Right forelimb (tissue), 1 donor: ENCODE measurements around the gene VWA8.

ENCODE experiments used
- DNase-seq: peaks from one replicate; pipeline ENCODE4 v3.0.0-alpha.2; 2018

The VWA8 gene

DNA sequence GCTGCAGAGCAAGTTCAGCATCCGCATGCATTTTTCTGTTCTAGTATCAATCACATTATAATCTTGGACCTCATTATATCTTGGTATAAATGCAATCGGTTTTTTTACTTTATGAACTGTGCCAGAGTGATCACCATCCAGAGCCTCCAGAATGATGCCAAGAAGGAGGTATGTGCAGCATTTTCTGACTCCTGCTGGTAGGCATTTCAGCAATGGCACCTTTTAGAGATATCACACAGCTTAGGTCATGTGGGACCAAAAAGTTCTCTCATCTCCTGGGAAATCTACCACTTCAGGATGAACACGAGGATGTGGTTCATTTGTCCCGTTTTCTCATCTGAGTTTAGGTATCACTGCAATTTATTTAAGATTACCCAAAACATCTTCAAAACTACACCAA, 220.4 kb downstream of the VWA8 start:
- DNase-seq: no peak

DNA sequence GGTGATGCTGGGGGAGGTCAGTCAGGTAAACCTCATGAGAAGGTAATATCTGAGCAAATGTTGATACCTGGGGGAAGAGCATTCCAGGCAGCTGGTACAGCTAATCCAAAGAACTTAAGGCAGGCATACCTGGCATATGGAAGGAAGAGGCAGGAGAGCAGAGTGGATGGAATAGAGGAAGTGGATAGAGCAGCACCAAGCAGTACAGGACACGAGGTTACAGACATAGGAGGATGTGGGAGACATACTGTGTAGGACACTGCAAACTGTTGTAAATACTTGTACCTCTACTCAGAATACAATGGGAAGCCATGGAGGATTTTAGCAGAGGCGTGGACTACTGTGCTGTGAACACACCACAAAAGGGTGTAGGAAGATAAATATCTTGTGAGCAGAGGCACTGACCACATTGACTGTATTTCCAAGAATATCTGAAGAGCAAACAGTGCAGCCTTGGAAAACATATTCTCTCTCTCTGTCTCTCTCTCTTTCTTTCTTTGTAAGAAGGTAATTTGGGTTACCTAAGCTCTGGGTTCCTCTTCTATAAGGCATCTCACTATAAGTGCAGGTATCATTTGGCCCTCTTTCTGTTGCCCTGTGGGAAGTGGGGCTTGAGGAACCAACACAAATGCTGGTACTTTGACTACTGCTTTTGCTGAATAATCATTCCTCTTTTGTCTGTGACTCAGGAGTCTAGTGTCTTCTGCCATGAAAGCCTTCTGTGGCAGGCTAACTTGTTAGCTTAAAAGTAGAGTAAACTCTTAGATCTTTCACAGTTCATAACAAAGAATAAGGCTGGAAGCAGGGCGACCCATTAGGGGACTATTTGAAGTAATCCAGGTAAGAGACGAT, 238.0 kb downstream of the VWA8 start:
- DNase-seq: no peak

DNA sequence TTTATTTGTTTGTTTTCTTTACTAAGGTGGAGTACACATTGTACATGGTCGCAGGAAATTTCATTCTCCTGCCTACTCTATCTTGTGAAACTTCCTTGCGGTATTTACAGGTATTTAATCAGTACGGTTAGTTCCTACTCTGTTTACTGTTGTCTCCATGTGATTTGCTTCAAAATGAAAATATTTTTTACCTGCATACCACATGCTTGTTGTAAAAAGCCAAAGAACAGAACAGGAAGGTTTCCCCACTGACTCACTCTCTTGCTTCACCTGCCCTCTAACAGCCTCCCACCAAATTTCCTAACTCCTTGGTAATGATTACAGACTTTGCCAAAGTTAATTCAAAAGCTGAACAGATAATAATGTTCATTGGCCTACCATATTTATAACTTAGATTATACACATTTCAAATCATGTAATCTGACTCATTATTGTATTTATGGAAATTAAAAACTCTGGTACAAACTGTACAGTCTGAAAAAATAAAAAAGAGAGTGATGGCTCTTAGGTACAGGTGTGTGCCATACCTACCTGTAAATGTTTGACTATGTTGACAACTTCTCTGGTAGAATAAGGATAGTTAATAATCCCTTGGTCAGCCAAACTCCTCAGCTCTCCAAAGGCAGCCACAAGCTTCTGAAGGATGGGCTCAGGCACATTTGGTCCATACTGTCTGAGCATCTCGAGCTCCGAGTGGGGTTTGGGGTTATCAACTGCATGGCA, 239.9 kb downstream of the VWA8 start:
- no peak for DNase-seq

DNA sequence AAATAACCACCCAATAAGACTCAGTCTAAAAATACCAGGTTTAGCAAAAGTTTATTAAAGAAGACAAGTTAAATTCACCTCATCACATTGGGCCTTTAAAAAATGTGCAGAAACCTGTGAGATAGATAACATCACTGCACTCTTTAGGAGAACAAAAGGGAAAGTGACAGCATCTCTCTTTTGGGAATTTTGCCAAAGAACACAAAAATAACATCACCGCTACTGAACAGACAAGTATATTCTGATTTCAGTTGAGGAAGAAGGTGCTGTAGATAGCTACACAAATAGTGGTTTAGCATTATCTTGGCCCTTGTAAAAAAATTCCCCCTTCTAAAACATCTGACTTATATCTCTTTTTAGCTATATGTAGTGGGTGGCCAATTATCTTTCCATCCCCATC, 244.7 kb downstream of the VWA8 start:
- DNase-seq: no peak

DNA sequence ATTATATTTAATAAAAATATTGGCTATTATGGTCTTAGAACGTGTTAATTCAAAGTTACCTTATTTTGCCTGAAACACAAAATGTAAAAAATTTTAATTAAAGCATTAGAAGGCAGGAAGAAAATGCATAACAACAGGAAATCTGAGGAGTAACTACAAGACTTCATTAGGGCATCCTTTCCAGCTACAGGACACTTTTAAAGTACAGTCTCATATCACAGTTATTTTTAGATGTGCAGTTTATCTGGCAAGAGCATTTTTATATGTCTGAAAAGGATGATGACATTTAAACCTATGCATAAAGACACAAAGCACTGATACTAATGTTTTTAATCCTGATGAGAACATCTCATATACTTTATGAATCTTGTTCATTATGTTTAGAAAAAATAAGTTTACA, 247.5 kb downstream of the VWA8 start:
- no peak for DNase-seq

DNA sequence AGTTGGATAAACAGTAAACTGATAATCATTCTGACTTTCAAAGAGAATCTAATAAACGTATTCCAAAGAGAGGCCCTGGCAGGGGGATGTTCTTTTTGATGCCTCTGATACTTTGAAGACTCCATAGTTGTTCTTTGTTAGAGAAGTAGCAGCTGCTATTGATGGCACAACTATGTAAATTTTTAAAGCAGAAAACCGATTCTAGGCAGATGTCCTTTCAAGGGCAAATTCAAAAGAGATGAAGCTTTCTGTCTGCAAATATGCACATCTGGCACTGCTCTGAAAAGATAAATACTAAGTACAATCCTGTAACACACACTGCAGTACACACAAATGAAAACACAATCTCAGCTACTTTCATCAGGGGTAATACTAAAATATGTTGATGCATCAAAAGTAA, 250.1 kb downstream of the VWA8 start:
- no peak for DNase-seq

DNA sequence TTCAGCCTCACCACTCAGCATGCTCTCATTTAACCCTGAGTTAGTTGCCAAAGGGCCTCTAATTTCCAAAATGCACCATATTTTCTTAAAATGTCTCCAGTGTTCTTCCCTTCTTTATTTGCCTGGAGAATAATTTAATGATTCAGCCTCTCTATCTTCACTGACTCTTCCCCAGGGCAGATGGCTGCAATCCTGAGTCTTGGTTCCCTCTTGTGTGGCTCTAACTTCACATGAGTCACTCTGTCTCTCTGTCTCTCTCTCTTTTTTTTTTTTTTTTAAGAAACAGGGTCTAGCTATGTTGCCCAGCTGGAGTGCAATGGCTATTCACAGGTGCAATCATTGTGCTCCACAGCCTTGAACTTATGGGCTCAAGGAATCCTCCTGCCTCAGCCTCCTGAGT, 251.4 kb downstream of the VWA8 start:
- DNase-seq: no peak

DNA sequence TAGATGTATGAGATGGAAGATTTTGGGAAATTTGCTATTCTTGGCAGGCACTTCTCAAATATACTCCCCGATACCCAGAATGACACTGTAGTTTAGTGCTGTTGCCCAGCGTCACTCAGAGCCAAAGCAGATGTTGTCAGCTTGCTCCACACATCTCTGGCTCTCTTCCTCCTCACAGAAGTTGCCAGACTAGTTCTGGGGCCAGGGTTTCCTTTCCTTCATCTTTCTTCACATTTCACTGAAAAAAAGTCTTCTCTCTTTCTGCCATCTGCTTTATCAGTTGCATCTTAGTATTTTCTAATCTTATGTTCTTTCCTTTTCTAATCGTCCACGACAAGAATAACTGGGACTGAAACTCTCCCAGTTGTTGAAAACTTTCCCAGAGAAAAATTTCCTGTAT, 252.2 kb downstream of the VWA8 start:
- no peak for DNase-seq

DNA sequence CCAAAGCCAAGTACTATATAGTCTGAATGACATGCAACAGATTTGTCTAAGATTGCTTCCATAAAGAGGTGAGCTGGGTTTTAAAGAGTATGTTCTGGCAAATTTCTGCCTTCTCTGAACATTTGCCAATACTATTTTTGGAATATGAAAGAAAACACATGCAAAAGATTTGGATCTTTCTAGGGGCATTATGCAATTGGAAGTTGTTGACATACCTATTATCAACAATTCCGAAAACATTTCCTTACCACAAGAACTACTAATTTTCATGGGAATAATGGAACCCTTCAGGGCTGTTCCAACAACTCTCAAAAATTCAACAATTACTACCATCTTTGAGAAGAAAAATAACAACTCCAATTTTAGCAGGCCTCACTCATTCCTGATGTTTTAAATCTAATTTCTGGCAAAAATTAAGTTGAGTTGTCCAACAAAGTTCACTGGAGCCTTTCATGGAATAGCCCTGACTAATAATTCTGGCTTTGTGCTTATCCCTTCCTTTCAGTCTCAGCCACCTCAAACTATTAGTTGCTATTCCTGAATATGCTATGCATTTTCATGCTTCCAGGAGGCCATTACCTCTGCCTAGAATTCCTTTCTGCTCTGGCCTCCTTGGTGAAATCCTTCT, 253.6 kb downstream of the VWA8 start:
- no peak for DNase-seq

DNA sequence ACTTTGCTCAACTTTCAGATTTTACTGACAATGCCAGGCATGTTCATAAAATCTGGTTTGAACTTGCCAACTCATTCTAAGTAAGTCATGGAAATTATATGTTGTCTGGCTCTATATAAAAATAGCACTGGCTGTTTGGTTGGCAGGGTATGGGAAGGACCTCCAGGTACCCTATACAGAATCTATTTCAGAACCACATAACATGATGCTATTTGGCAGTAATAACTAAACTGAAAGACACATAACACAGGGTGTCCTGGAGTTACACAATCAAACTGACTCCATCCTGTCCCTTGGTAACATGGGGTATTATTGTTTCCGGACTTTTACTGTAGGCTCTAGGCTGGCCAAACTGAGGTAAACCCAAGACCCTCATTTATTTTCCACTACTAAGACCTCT, 254.8 kb downstream of the VWA8 start:
- DNase-seq: no peak

DNA sequence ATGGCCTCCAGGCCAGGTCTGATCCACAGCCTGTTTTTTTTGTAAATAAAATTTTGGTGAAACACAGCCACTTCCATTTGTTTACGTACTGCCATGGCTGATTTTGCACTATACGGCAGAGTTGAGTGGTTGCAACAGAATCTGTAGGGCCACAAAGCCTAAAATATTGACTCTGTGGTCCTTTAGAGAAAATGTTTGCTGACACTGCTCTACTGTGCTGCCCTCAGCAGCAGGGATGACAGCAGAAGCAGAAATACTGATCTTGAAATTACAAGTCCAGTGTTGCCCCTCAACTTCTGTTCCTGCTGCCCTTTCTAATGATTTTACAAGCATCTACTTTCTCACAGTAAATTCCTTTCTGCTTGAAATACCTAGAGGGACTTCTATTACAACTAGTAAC, 258.4 kb downstream of the VWA8 start:
- no peak for DNase-seq

DNA sequence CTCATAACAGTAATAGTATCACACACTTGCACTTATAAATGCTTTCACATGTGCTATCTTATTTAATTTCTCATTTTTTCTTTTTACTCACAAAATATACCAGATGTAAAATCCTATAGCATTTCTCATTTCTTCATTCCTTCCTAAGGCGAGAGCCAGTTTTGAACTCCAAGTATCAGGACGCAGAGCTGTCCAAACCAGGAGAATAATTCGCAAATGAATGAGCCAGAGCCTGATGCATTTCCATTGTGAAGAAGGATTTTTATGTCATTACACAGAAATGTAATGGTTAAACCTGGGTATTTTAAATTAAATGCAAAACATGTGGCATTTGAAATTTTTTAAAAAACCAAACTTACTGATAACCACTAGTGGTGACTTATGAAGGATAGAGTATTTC, 259.2 kb downstream of the VWA8 start:
- no peak for DNase-seq

DNA sequence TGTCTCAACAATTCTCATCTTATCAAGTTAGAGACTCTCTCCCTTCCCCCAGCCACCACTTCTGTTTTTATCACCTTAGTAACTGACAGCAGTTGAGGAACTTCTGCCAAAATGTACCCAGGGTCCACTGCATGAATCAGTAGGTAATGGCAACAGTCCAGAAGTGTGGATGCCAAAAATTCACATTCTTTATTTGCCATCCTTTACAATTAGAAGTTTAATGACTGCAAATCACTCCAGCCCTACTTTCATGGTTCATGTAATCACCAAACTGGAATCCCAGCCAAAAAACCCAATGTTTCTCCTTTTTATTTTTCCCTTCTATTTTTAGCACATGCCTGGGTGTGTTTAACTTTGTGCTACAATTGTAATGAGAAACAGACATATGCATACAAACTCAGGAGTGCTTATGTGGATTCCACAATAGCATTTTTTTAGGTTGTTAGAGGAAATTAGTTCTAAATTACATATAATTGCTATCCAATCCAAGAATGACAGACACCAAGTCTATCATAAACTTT, 260.1 kb downstream of the VWA8 start:
- no peak for DNase-seq

DNA sequence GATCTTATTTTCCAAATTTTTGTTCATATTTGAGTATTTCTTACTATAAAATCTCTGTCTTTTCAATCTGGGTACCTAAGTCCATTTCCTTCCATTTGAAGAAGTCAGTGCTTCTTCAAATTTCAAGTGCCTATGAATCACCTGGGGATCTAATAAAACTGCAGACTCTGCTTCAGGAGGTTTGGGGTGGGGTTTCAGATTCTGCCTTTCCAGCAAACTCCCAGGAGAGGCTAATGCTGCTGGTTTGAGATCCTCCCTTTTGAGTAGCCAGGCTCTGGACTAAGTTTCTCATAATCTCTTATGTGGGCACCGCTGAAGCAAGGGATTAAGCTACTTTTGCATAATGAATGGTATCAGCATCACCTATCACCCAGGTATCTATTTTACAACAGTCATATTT, 261.1 kb downstream of the VWA8 start:
- no peak for DNase-seq

DNA sequence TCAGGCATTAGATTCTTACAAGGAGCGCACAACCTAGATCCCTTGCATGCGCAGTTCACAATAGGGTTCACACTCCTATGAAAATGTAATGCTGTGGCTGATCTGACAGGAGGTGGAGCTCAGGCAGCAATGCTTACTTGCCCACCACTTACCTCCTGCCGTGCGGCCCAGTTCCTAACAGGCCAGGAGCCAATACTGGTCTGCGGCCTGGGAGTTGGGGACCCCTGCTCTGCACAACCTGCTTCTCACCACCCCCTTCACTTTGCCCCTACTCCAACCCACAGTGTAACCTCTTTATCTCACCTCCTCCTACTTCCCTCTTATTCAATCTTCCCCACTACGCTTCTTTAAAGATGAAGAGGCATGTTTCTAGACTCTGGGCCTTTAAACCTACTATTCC, 263.3 kb downstream of the VWA8 start:
- no peak for DNase-seq

DNA sequence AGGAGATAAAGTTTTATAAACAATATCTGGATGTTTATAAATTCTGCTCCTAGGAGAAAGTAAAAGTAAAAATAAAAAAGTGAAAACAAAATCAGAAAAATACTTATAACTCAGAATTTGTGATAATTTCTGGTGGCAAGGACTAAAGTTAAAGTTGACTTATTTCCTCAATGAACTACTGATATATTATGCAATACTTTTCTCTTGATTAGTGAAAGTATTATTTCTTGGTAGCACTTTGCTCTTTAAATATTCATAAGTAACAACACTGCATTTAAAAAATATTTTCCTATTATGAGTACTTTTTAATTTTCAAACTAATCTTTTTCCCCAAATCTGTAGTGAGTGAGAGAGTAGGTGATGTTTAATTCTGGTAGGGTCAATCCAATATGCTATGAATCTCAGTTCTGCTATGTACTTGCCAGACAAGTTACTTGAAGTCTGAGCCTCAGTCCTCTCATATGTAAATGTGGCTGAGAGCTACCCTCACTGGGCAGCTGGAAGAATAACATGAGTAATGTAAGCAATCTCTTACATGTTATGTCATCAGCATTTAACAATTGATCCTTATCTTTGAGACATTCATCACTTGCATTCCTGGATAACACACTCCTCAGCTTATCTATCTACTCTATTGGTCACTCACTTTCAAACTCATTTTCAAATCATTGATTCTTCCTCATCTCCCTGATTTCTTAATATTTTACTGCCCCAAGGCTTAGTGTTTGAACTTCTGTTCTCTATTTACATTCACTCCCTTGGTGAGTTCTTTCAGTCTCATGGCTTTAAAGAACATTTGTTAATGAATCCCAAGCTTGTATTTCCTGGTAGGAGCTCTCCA, 264.5 kb downstream of the VWA8 start:
- no peak for DNase-seq

DNA sequence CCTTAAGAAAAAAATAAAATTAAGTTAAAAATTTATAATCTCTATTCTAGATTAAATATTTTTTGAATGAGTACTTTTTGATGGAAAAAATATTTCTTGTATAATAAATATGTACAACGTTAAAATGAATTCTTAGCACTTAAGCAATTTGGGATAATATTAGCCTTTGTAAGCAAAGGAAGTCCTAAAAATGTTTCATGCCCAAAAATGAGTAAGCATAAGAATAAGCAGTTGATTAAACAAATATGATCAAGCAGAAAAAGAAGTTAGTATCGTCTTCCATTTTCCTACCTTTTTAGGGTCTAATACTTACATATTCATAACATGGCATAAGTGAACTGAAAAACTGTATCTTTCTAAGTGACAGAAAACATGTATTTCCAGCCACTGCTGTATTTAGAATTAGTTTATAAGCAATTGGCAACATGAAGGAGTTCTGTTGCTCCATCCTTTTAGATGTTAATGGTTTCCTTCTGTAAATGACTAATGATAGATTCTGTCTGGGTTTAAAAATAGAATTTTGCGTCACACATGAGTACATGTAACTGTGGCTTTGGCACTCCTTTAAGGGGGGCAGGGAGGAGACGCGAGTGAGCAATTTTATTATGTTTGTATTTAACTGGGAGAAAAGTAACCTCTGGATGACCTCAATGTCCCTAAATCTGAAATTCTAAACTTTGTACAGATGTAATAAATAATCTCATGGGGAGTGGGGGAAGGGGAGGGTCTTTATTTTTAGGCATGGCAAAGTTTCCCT, 266.2 kb downstream of the VWA8 start:
- peak; percentile 67 for DNase-seq

DNA sequence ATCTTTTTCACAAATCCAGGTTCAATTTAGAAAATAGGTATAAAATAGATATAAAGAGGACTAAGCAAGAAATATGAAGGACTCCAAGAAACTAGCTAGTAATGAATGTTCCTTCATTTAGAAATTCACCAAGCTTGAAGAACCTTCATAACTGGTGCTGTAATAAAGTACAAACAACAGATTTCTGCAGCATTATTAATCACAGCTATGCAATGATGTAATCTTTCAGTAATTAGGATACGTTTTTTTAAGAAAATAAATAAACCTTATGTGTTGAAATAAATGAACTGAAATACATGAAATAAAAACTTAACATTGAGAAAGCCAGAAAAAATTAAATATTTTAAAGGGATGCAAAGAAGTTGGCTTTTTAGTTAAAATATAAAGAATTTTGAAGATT, 267.5 kb downstream of the VWA8 start:
- DNase-seq: no peak

DNA sequence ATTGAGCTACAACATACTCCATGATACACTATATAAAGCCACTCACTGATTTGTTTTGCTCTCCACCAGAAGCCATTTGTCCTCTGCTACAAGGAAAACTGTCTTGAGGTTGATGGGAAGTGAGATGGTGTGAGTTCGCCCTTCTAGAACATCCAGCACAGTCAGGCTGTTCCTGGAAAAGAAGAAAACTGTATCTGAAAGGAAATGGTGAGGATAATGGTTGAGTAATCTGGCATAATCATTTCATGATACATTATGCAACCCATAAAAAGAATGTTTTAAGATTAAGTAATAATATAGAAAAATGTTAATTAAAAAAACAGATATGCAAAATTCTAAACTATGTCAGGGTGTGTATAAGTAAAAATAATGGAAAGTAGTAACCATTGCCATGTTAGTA, 269.6 kb downstream of the VWA8 start:
- no peak for DNase-seq

DNA sequence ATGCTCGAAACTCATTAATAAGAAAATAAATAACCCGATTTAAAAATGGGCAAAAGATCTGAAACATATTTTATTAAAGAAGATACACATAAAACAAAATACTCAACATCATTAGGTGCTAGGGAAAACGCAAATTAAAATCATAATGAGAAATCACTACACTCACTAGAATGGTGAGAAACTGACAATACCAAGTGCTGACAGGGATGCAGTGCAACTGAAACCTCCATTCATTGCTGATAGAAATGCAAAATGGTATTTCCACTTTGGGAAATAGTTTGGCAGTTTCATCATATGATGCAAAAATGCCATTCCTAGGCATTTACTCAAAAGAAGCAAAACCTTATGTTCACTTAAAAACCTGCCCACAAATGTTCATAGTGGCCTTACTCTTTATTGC, 278.1 kb downstream of the VWA8 start:
- DNase-seq: no peak

DNA sequence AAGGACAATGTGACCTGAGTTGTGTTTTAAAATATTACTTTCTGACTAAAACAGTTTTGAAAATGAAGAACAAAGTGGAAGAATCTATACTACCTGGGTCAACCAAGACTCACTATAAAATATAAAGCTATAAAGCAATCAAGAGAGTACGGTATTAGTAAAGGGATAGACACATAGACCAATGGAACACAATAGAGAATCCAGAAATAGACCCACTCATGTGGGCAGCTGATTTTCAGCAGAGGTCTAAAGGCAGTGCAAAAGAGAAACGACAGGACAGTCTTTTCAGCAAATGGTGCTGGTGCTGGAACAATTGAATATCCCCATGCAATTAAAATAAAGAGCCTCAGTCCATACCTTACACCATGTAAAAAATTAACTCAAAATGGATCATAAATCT, 278.9 kb downstream of the VWA8 start:
- no peak for DNase-seq

DNA sequence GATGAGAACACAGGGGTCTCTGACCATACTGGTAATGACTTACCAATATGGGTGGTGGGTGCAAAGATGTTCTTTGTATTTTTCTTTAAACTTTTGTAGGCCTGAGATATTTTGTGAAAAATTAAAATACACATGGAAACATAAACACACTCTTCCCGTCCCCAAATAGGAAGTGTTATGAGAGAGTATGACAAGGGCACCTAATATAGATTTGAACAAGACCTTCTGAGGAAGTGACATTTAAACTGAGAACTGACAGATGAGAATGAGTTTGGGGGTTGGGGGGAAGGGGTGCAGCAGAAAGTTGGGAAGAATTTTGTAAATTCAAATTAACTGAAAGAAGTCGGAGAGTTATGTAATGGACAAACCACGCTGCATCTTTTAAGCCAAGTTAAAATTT, 279.3 kb downstream of the VWA8 start:
- no peak for DNase-seq
